Heart right ventricle (tissue), 16 donors: ENCODE measurements around the gene PSPH. TPM values are rescaled to one million over a fixed set of nuclear protein-coding genes. Genes with fewer than 3 reads are reported as not detected.

Source experiments
- ATAC-seq, 8 donors: fragments of 200-7000 bp; cut with Tn5 transposase; one replicate each; pipeline ENCODE4 v1.9.1; 2020; ENCODE audit warnings: mild to moderate bottlenecking in 8 of 8, moderate library complexity in 8 of 8, moderate number of reproducible peaks in 1 of 8
- DNase-seq, 2 donors: peaks; one replicate each; pipeline ENCODE4 v3.0.0-alpha.2; 2020
- H3K27ac ChIP-seq, 10 donors: fragments of 200-600 bp; sonication (generic) in 2 of 10; one replicate each; pipeline versions ENCODE4 v1.5.0 to v1.8.0; 2020 to 2022; ENCODE audit warnings: mild to moderate bottlenecking in 3 of 10
- H3K27me3 ChIP-seq, 7 donors: fragments of 200-600 bp; one replicate each; pipeline ENCODE4 v1.8.0; 2021 to 2022; ENCODE audit warnings: mild to moderate bottlenecking in 2 of 7
- H3K36me3 ChIP-seq, 9 donors: fragments of 200-600 bp; sonication (generic) in 1 of 9; one replicate each; pipeline versions ENCODE4 v1.5.0 to v1.8.0; 2020 to 2022; ENCODE audit warnings: mild to moderate bottlenecking in 2 of 9
- H3K4me1 ChIP-seq, 9 donors: fragments of 200-600 bp; sonication (generic) in 1 of 9; one replicate each; pipeline versions ENCODE4 v1.5.0 to v1.8.0; 2020 to 2022; ENCODE audit warnings: mild to moderate bottlenecking in 4 of 9
- H3K4me3 ChIP-seq, 10 donors: fragments of 200-600 bp; sonication (generic) in 2 of 10; one replicate each; pipeline versions ENCODE4 v1.5.0 to v1.8.0; 2020 to 2022; ENCODE audit warnings: mild to moderate bottlenecking in 7 of 10, moderate library complexity in 2 of 10
- H3K9me3 ChIP-seq, 11 donors: fragments of 200-600 bp in 10 of 11; sonication (generic) in 2 of 11; one replicate each; pipeline versions ENCODE4 v1.5.0 to v1.8.0; 2013 to 2022; ENCODE audit warnings: mild to moderate bottlenecking in 2 of 11, control low read depth in 1 of 11, moderate library complexity in 1 of 11
- WGBS, 2 donors: extraction: QIAGEN DNeasy Blood & Tissue Kit; methylation state at CpG; one replicate each; pipeline ENCODE4 v1.1.7; 2013; ENCODE audit warnings: inconsistent platforms in 1 of 2; 5-methylcytosine and 5-hydroxymethylcytosine counted together
- intact Hi-C, 10 donors: fragments of 100-400 bp; cut with DNase I; formaldehyde crosslinking; loops; one replicate each; pipeline versions ENCODE4 v1.11.1 to v1.14.2; 2022
- polyA plus RNA-seq, 2 donors: library from polyadenylated mRNA; stranded (reverse); fragments of 200-250 nt; gene quantifications; one replicate each; pipeline ENCODE4 v1.2.3, GENCODE V29; 2013
- total RNA-seq, 10 donors: library from RNA; stranded (reverse); fragmentation: NEBNext Ultra II Directional in 3 of 10; extraction: Animal tissue kit (Norgen Biotek cat#: 25700) in 3 of 10; gene quantifications; one replicate each; pipeline versions ENCODE4 v1.2.1 to v1.2.4, GENCODE V29; 2021 to 2023
- TF ChIP-seq, protein P1 (sequence below), 9 donors: fragments of 200-600 bp; sonication (generic) in 2 of 9; IDR thresholded peaks; one replicate each; pipeline versions ENCODE4 v1.5.0 to v1.8.0; 2021 to 2022; ENCODE audit warnings: antibody characterized with exemption in 9 of 9, mild to moderate bottlenecking in 5 of 9, moderate library complexity in 1 of 9
- donor health status: Arrhythmogenic right ventricular cardiomyopathy.
- donor health status: ischemic (EF 13 %, LVEDD 7.1; RV severe dilation, severe dysfunction).
- donor health status: healthy with polysubstance abuse.
- donor health status: DM: no; HTN: yes; CAD: no.
- donor health status: DM: no; HTN: no; CAD: no.
- donor health status: ischemic (EF 25% LVEDD 6.9; RV normal size, moderate dysfunction).
- donor health status: ischemic (EF 25% LVEDD 5.7; RV mildly dilated, moderate dysfunction).
- donor health status: healthy.
- donor health status: DM: yes; HTN: yes; CAD: no.
- donor health status: Ischemic cardiomyopathy.
- donor health status: ischemic (EF 35%, LVEDD 5.7; RV mildly dilated, moderate dysfunction).
- donor health status: nonischemic (EF 11% LVEDD 7.7; RV severe dilation, severe dysfunction).
- donor health status: DM: yes; HTN: yes; CAD: no.
- donor health status: PGD.
- donor health status: ischemic (EF 29% LVEDD 5.4; RV normal size, mild dysfunction).
- donor health status: nonischemic (EF 23%, LVEDD 6.1; RV moderate dilation, normal function).

PSPH gene
- total and polyA plus RNA-seq, 12 donors: 5.1 to 14.7 (median 9.5) TPM

- H3K27ac ChIP-seq: peak overlapping the region; percentile 81 to 99 (median 98)
- H3K4me1 ChIP-seq: peaks cover 3 to 44% (median 28%) of the 10 kb centered on the region in 9 donors
- peaks cover 0 to 20% (median 0%) of the 10 kb centered on the region in 9 donors for H3K36me3 ChIP-seq
- H3K4me3 ChIP-seq: peak overlapping the region in 9 of 10 donors; percentile 35 to 80 (median 62)
- DNase-seq: no peak
- intact Hi-C loops: loop anchor here in 6 of 10 donors (1.0 to 10.0 kb wide), 7 partner anchors 76 to 599 kb away; partner anchors contain the start of genes ZNF713 (in 3 of the 6), CCT6A (in 1 of the 6), LANCL2 (in 1 of the 6) and PSPH (in 1 of the 6)
- 76 to 78% methylated on average over 15 of the region's 15 CpGs for WGBS, 2 donors
- ATAC-seq: no peak
- TF ChIP-seq, protein P1, sequence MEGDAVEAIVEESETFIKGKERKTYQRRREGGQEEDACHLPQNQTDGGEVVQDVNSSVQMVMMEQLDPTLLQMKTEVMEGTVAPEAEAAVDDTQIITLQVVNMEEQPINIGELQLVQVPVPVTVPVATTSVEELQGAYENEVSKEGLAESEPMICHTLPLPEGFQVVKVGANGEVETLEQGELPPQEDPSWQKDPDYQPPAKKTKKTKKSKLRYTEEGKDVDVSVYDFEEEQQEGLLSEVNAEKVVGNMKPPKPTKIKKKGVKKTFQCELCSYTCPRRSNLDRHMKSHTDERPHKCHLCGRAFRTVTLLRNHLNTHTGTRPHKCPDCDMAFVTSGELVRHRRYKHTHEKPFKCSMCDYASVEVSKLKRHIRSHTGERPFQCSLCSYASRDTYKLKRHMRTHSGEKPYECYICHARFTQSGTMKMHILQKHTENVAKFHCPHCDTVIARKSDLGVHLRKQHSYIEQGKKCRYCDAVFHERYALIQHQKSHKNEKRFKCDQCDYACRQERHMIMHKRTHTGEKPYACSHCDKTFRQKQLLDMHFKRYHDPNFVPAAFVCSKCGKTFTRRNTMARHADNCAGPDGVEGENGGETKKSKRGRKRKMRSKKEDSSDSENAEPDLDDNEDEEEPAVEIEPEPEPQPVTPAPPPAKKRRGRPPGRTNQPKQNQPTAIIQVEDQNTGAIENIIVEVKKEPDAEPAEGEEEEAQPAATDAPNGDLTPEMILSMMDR (IDR thresholded peaks at IDR 0.05): no peak
- H3K27me3 ChIP-seq: no peaks in the 10 kb centered on the region
- H3K9me3 ChIP-seq: no peaks in the 10 kb centered on the region
Measured at GRCh38 chr7:55963584-55964168, 87.6 kb downstream of the PSPH start.

GRCh38 chr7:55962014-55962413, 89.2 kb downstream of the PSPH start:
- Histone ChIP-seq H3K4me1 (peaks cover 3 to 30% (median 22%) of the 10 kb centered on the region in 9 donors), H3K36me3 (peaks cover 0 to 9% (median 0%) of the 10 kb centered on the region in 9 donors), H3K4me3 (no peak overlapping the region), H3K27ac (no peak overlapping the region), H3K27me3 (no peaks in the 10 kb centered on the region), H3K9me3 (no peaks in the 10 kb centered on the region)
- DNase-seq: no peak
- TF ChIP-seq, protein P1 (IDR thresholded peaks at IDR 0.05): no peak
- no peak for ATAC-seq
- intact Hi-C loops: loop anchor here in 6 of 10 donors (5.0 to 10.0 kb wide), 6 partner anchors 75 to 597 kb away; partner anchors contain the start of genes ZNF713 (in 3 of the 6), CCT6A (in 1 of the 6), LANCL2 (in 1 of the 6) and PSPH (in 1 of the 6)
- 77 to 84% methylated on average over 3 of the region's 3 CpGs for WGBS, 2 donors

Other genes with a start within 250 kb of the PSPH start
- not detected for gene SEPTIN14, start 188.7 kb downstream of the PSPH start, total RNA-seq
- gene SEPTIN14, start 188.7 kb downstream of the PSPH start, polyA plus RNA-seq: not detected
- gene ZNF713, start 164.0 kb downstream of the PSPH start, total RNA-seq: 1 to 10 TPM; 2.1 to 6.1 (median 3.2) TPM
- 1 to 10 TPM; 1.1 to 2.6 TPM for gene ZNF713, start 164.0 kb downstream of the PSPH start, polyA plus RNA-seq
- 10 to 100 TPM; 15.9 to 23.1 (median 17.6) TPM for gene MRPS17, start 99.6 kb downstream of the PSPH start, total RNA-seq
- 10 to 100 TPM; 15.9 to 23.6 TPM for gene MRPS17, start 99.6 kb downstream of the PSPH start, polyA plus RNA-seq
- 100 to 1,000 TPM; 221 to 455 (median 348) TPM for gene NIPSNAP2, start 86.9 kb downstream of the PSPH start, total RNA-seq
- 100 to 1,000 TPM in 1 of 2 donors, 10 to 100 TPM in 1; 93.8 to 124 TPM for gene NIPSNAP2, start 86.9 kb downstream of the PSPH start, polyA plus RNA-seq
- gene CCT6A, start 321 bp upstream of the PSPH start, total RNA-seq: 10 to 100 TPM; 53.5 to 74.8 (median 66.2) TPM
- 100 to 1,000 TPM in 1 of 2 donors, 10 to 100 TPM in 1; 79.9 to 155 TPM for gene CCT6A, start 321 bp upstream of the PSPH start, polyA plus RNA-seq
- 10 to 100 TPM; 20.8 to 49.2 (median 32.6) TPM for gene SUMF2, start 12.8 kb upstream of the PSPH start, total RNA-seq
- 10 to 100 TPM; 38.2 to 49.0 TPM for gene SUMF2, start 12.8 kb upstream of the PSPH start, polyA plus RNA-seq
- 10 to 100 TPM; 17.1 to 52.2 (median 24.1) TPM for gene PHKG1, start 41.5 kb upstream of the PSPH start, total RNA-seq
- gene PHKG1, start 41.5 kb upstream of the PSPH start, polyA plus RNA-seq: 10 to 100 TPM in 1 of 2 donors, 1 to 10 TPM in 1; 2.3 to 14.8 TPM
- gene CHCHD2, start 55.0 kb upstream of the PSPH start, total RNA-seq: 100 to 1,000 TPM; 379 to 537 (median 426) TPM
- 1,000 to 10,000 TPM in 1 of 2 donors, 10 to 100 TPM in 1; 73.0 to 1,047 TPM for gene CHCHD2, start 55.0 kb upstream of the PSPH start, polyA plus RNA-seq
- not detected for gene NUPR2, start 65.0 kb upstream of the PSPH start, total RNA-seq
- gene NUPR2, start 65.0 kb upstream of the PSPH start, polyA plus RNA-seq: not detected